Activated CD8-positive, alpha-beta T cell treated with anti-CD3 and anti-CD28 coated beads, Interleukin-2, amount 10 ng/mL, durations not matched to agents 7 days and 5 days (primary cell): ENCODE results near the gene AGBL4. TPM values are rescaled to one million over a fixed set of nuclear protein-coding genes. Genes with fewer than 3 reads are reported as not detected.

Experiments used
- ATAC-seq: fragments of 150-1000 bp; cut with Tn5 transposase; one replicate; pipeline ENCODE4 v1.10.0; 2021; ENCODE audit warnings: moderate library complexity
- CTCF ChIA-PET: fragments of 350-600 bp; sonication (Branson Sonifier 250); formaldehyde crosslinking; loops from one replicate; lab custom pipeline; 2021; ENCODE audit warnings: antibody characterized with exemption; lab: Charles Lee
- POLR2A ChIA-PET: fragments of 350-600 bp; sonication (Branson Sonifier 250); formaldehyde crosslinking; loops from one replicate; lab custom pipeline; 2021; ENCODE audit warnings: antibody characterized with exemption; lab: Charles Lee
- DNase-seq: peaks from one replicate; pipeline ENCODE4 v3.0.0-alpha.2; 2020
- H3K27ac Mint-ChIP-seq: one replicate; pipeline ENCODE4 v1.8.0; 2021; ENCODE audit warnings: mild to moderate bottlenecking, mixed read lengths
- H3K27me3 Mint-ChIP-seq: one replicate; pipeline ENCODE4 v1.8.0; 2021; ENCODE audit warnings: low read depth, mixed read lengths
- H3K36me3 Mint-ChIP-seq: one replicate; pipeline ENCODE4 v1.8.0; 2021; ENCODE audit warnings: low read depth, mixed read lengths
- H3K4me1 Mint-ChIP-seq: one replicate; pipeline ENCODE4 v1.8.0; 2021; ENCODE audit warnings: low read depth, mixed read lengths
- H3K4me3 Mint-ChIP-seq: one replicate; pipeline ENCODE4 v1.8.0; 2021; ENCODE audit warnings: mild to moderate bottlenecking, mixed read lengths
- H3K9me3 Mint-ChIP-seq: one replicate; pipeline ENCODE4 v1.8.0; 2022; ENCODE audit warnings: mixed read lengths; ENCODE audit not compliant: insufficient read depth
- total RNA-seq, 2 experiments: library from RNA; stranded (reverse); gene quantifications; one replicate each; pipeline ENCODE4 v1.2.3, GENCODE V29; 2021

AGBL4 gene
- total RNA-seq, 2 experiments from 2014 or later: not detected

GRCh38 chr1:49125746-49126145 is 898.0 kb downstream of the AGBL4 start:
- Mint-ChIP-seq H3K27me3 (no peaks in the 10 kb centered on the region), H3K27ac (no peak overlapping the region), H3K36me3 (no peaks in the 10 kb centered on the region), H3K9me3 (peaks cover 4% of the 10 kb centered on the region), H3K4me1 (no peaks in the 10 kb centered on the region), H3K4me3 (no peak overlapping the region)
- CTCF ChIA-PET: no interaction called here
- no peak for ATAC-seq
- DNase-seq: no peak
- POLR2A ChIA-PET: no interaction called here

DNA sequence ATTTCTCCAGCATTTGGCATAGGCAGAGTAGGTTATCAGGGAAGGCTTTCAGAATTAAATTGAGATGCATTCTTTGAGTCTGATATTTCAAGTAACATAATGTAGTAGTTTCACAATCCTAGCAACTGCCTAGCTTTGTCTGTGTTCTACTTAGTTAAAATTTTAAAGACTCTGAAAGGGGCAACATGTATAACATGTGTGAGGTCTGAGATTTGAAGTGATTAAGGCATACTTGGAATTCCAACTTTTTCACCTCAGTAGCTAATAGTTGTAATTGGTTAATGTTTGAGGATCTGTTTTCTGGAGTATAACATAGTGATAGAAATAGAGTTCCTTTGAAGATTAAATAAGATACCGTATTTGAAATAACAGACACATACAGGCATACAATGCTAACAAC is 911.8 kb downstream of the AGBL4 start:
- ChIA-PET POLR2A (no interaction called here), CTCF (no interaction called here)
- ATAC-seq (no peak), DNase-seq (no peak)
- Mint-ChIP-seq H3K36me3 (no peaks in the 10 kb centered on the region), H3K4me3 (no peak overlapping the region), H3K27me3 (no peaks in the 10 kb centered on the region), H3K27ac (no peak overlapping the region), H3K9me3 (peaks cover 6% of the 10 kb centered on the region), H3K4me1 (no peaks in the 10 kb centered on the region)

DNA sequence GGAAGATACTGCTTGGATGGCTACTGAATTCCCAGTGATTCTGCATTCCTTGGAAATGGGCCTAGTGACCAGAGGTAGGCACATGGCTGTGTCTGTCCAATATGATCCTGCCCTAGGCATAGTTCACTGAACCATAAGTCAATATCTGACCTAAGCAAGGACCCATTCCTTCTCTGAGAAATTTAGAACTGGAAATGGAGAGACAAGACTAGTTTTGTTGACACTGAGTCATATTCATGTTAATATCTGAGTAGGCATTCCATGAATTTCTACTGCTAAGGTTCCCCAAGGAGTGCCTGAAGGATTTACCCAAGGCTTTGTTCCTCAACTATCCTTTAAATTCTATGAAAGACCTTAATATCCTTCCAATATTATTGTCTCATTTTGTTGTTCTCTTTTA is 917.3 kb downstream of the AGBL4 start:
- POLR2A ChIA-PET: no interaction called here

DNA sequence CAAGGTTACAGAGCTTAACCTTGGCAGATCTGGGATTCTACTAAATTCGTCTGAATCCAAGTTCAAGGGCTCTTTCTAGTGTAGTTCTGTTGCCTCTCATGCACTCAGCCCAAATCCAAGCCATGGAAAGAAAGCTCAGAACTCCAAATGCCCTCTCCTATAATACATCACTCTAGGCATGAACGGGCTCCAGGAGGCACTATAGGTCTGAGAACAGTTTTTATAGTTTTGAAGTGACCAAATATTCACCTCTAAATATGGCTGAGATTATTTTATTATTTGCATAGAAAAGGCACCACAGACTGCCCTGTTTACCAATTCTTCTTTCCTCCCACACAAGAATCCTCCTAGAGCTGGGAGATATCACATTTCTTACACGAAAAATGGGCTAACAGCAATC is 919.2 kb downstream of the AGBL4 start:
- Mint-ChIP-seq H3K27ac (no peak overlapping the region), H3K36me3 (no peaks in the 10 kb centered on the region), H3K27me3 (no peaks in the 10 kb centered on the region), H3K9me3 (no peaks in the 10 kb centered on the region), H3K4me1 (no peaks in the 10 kb centered on the region), H3K4me3 (no peak overlapping the region)
- ChIA-PET CTCF (no interaction called here), POLR2A (interaction anchor here (0.6 kb wide), 1 partner anchor 17 kb away, joined by 4 read pairs; no protein-coding TSS in a partner anchor)
- ATAC-seq: no peak
- DNase-seq: no peak

More for the DNA sequence above, 917.3 kb downstream of the AGBL4 start:
- Mint-ChIP-seq H3K4me3 (no peak overlapping the region), H3K9me3 (no peaks in the 10 kb centered on the region), H3K4me1 (no peaks in the 10 kb centered on the region), H3K27ac (no peak overlapping the region), H3K27me3 (no peaks in the 10 kb centered on the region), H3K36me3 (no peaks in the 10 kb centered on the region)
- DNase-seq (no peak), ATAC-seq (no peak)
- CTCF ChIA-PET: no interaction called here

- Mint-ChIP-seq H3K9me3 (no peaks in the 10 kb centered on the region), H3K27ac (no peak overlapping the region), H3K36me3 (no peaks in the 10 kb centered on the region), H3K4me1 (no peaks in the 10 kb centered on the region), H3K27me3 (no peaks in the 10 kb centered on the region), H3K4me3 (no peak overlapping the region)
- no peak for DNase-seq
- ChIA-PET CTCF (no interaction called here), POLR2A (no interaction called here)
- no peak for ATAC-seq
Observed at GRCh38 chr1:49102752-49103151, 921.0 kb downstream of the AGBL4 start.

DNA sequence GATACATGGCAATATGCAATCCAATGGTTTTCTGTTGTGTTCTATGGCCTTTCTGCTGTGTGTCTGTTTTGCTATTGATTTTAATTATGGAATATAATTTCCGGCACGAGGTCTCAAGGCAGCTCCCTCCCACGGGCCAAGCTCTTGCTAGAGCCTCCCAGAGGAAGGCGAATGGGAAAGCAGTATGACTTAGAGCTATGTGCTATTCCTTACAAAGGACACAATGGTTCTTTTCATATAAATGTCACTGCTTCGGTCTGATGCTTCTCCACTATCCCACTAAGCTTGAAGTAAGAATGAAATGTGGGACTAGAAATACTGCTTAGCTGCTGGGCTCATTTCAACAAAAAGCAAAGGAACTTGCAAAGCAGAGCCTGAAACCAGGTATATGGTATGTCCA is 924.9 kb downstream of the AGBL4 start:
- ATAC-seq: no peak
- Mint-ChIP-seq H3K27ac (no peak overlapping the region), H3K27me3 (no peaks in the 10 kb centered on the region), H3K4me1 (no peaks in the 10 kb centered on the region), H3K9me3 (no peaks in the 10 kb centered on the region), H3K36me3 (no peaks in the 10 kb centered on the region), H3K4me3 (no peak overlapping the region)
- ChIA-PET CTCF (no interaction called here), POLR2A (no interaction called here)
- DNase-seq: no peak

GRCh38 chr1:49086327-49086726 is 937.4 kb downstream of the AGBL4 start:
- DNase-seq (no peak), ATAC-seq (no peak)
- H3K27me3 Mint-ChIP-seq: peaks cover 2% of the 10 kb centered on the region
- ChIA-PET POLR2A (no interaction called here), CTCF (no interaction called here)
- no peak overlapping the region for H3K4me3 Mint-ChIP-seq
- H3K9me3 Mint-ChIP-seq: no peaks in the 10 kb centered on the region
- H3K27ac Mint-ChIP-seq: no peak overlapping the region
- H3K36me3 Mint-ChIP-seq: no peaks in the 10 kb centered on the region
- no peaks in the 10 kb centered on the region for H3K4me1 Mint-ChIP-seq

- no peak for DNase-seq
- CTCF ChIA-PET: no interaction called here
Observed at GRCh38 chr1:49085079-49085478, 938.7 kb downstream of the AGBL4 start.

DNA sequence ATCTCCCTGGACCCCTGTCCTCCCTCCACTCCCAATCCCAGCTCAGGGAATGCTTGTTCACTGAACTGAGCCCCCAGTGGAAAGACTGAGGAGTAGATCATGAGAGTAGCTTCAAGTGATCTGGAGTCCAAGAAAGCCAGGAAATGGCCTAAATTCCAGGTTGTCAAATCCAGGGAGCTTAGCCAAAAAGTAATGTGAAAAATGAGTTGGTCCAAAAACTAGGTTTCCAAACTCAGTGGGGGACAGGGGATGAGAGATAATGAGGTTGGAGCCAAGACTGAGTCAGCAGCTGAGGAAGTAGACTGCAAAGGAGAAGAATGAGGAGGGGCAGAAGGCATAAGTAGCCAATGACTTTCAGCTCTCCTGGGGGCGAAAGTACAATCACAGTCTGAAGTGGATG is 963.0 kb downstream of the AGBL4 start:
- Mint-ChIP-seq H3K4me1 (no peaks in the 10 kb centered on the region), H3K36me3 (no peaks in the 10 kb centered on the region), H3K27me3 (no peaks in the 10 kb centered on the region), H3K9me3 (no peaks in the 10 kb centered on the region), H3K4me3 (no peak overlapping the region), H3K27ac (no peak overlapping the region)
- ChIA-PET POLR2A (no interaction called here), CTCF (no interaction called here)
- DNase-seq (no peak), ATAC-seq (no peak)

More at GRCh38 chr1:49085079-49085478, 938.7 kb downstream of the AGBL4 start:
- Mint-ChIP-seq H3K9me3 (no peaks in the 10 kb centered on the region), H3K27me3 (peaks cover 2% of the 10 kb centered on the region), H3K27ac (no peak overlapping the region), H3K36me3 (no peaks in the 10 kb centered on the region), H3K4me1 (no peaks in the 10 kb centered on the region), H3K4me3 (no peak overlapping the region)
- no peak for ATAC-seq
- POLR2A ChIA-PET: no interaction called here

DNA sequence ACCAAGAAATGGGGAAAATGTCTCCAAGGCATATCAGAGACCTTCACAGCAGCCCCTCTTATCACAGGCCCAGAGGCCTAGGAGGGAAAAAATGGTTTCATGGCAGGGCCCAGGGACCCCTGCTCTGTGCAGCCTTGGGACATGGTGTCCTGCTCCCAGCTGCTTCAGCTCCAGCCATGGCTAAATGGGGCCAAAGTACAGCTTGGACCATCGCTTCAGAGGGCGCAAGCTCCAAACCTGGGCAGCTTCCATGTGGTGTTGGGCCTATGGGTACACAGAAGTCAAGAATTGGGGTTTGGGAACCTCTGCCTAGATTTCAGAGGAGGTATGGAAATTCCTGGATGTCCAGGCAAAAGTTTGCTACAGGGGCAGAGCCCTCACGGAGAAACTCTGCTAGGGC is 964.7 kb downstream of the AGBL4 start:
- POLR2A ChIA-PET: no interaction called here
- no peaks in the 10 kb centered on the region for H3K36me3 Mint-ChIP-seq
- H3K27me3 Mint-ChIP-seq: no peaks in the 10 kb centered on the region
- H3K27ac Mint-ChIP-seq: no peak overlapping the region
- no peak overlapping the region for H3K4me3 Mint-ChIP-seq
- CTCF ChIA-PET: no interaction called here
- H3K4me1 Mint-ChIP-seq: no peaks in the 10 kb centered on the region
- DNase-seq: no peak
- no peaks in the 10 kb centered on the region for H3K9me3 Mint-ChIP-seq
- no peak for ATAC-seq

GRCh38 chr1:49052102-49052501 is 971.7 kb downstream of the AGBL4 start:
- H3K27me3 Mint-ChIP-seq: no peaks in the 10 kb centered on the region

GRCh38 chr1:49051647-49052046 is 972.1 kb downstream of the AGBL4 start:
- H3K4me3 Mint-ChIP-seq: no peak overlapping the region
- H3K4me1 Mint-ChIP-seq: no peaks in the 10 kb centered on the region
- no peaks in the 10 kb centered on the region for H3K36me3 Mint-ChIP-seq
- ChIA-PET POLR2A (no interaction called here), CTCF (no interaction called here)
- H3K9me3 Mint-ChIP-seq: no peaks in the 10 kb centered on the region
- H3K27ac Mint-ChIP-seq: no peak overlapping the region
- DNase-seq (no peak), ATAC-seq (no peak)
- H3K27me3 Mint-ChIP-seq: no peaks in the 10 kb centered on the region

More at GRCh38 chr1:49052102-49052501, 971.7 kb downstream of the AGBL4 start:
- DNase-seq: no peak
- CTCF ChIA-PET: no interaction called here
- Mint-ChIP-seq H3K36me3 (no peaks in the 10 kb centered on the region), H3K27ac (no peak overlapping the region), H3K4me3 (no peak overlapping the region), H3K9me3 (no peaks in the 10 kb centered on the region), H3K4me1 (no peaks in the 10 kb centered on the region)
- no peak for ATAC-seq
- POLR2A ChIA-PET: no interaction called here

- POLR2A ChIA-PET: no interaction called here
- Mint-ChIP-seq H3K27me3 (no peaks in the 10 kb centered on the region), H3K4me1 (no peaks in the 10 kb centered on the region), H3K27ac (no peak overlapping the region), H3K9me3 (no peaks in the 10 kb centered on the region), H3K4me3 (no peak overlapping the region), H3K36me3 (no peaks in the 10 kb centered on the region)
- no peak for ATAC-seq
- DNase-seq: no peak
- CTCF ChIA-PET: no interaction called here
Observed at GRCh38 chr1:49050041-49050440, 973.7 kb downstream of the AGBL4 start.
